HCT116 (cell line): ENCODE results near the gene SLC39A12.

Source experiments
- CBX3 ChIP-seq: IDR thresholded peaks from 2 replicates; pipeline ENCODE4 v1.6.1; 2012; ENCODE audit warnings: low read depth
- CTCF ChIP-seq, 3 experiments: fragments of 200-600 bp in 1 of 3; sonication (generic) in 1 of 3; IDR thresholded peaks in 2 of 3; conservative IDR thresholded peaks in 1 of 3; 2 replicates each; pipeline ENCODE4 v1.5.1; 2012 to 2017; ENCODE audit warnings: low read depth in 2 of 3, low read length in 2 of 3, antibody characterized with exemption in 1 of 3, borderline replicate concordance in 1 of 3, control low read depth in 1 of 3, mild to moderate bottlenecking in 1 of 3, mixed read lengths in 1 of 3, mixed run types in 1 of 3, moderate library complexity in 1 of 3; ENCODE audit not compliant: insufficient read depth in 1 of 3
- EGR1 ChIP-seq: IDR thresholded peaks from 2 replicates; pipeline ENCODE4 v1.6.1; 2012; ENCODE audit warnings: low read depth
- EZH2 ChIP-seq: fragments of 200-600 bp; sonication (generic); IDR thresholded peaks from 2 replicates; pipeline ENCODE4 v1.6.1; 2017; ENCODE audit warnings: antibody characterized with exemption, mixed run types
- MAX ChIP-seq: IDR thresholded peaks from 2 replicates; pipeline ENCODE4 v1.6.1; 2012
- POLR2A ChIP-seq: IDR thresholded peaks from 2 replicates; pipeline ENCODE4 v1.7.0; 2011; ENCODE audit warnings: borderline replicate concordance; ENCODE audit not compliant: insufficient read depth, insufficient read length; ENCODE audit errors: extremely low read depth
- POLR2AphosphoS5 ChIP-seq: IDR thresholded peaks from 2 replicates; pipeline ENCODE4 v1.6.1; 2011; ENCODE audit warnings: mild to moderate bottlenecking, low read depth, low read length, moderate library complexity
- RAD21 ChIP-seq: IDR thresholded peaks from 2 replicates; pipeline ENCODE4 v1.6.1; 2012; ENCODE audit warnings: low read depth, mild to moderate bottlenecking
- REST ChIP-seq: IDR thresholded peaks from 2 replicates; pipeline ENCODE4 v1.6.1; 2012; ENCODE audit warnings: low read depth
- SIN3A ChIP-seq: IDR thresholded peaks from 2 replicates; pipeline ENCODE4 v1.6.1; 2012; ENCODE audit warnings: low read depth
- SP1 ChIP-seq: IDR thresholded peaks from 2 replicates; pipeline ENCODE4 v1.6.1; 2012; ENCODE audit warnings: low read depth
- YY1 ChIP-seq: IDR thresholded peaks from 2 replicates; pipeline ENCODE4 v1.6.1; 2011; ENCODE audit warnings: low read length, low read depth, moderate library complexity, mild to moderate bottlenecking; ENCODE audit not compliant: insufficient replicate concordance; ENCODE audit errors: extremely low read depth
- ZBTB33 ChIP-seq: IDR thresholded peaks from 2 replicates; pipeline ENCODE4 v1.6.1; 2011; ENCODE audit warnings: mild to moderate bottlenecking, low read length, moderate library complexity; ENCODE audit not compliant: insufficient replicate concordance; ENCODE audit errors: extremely low read depth
- ZNF274 ChIP-seq: fragments of 200-500 bp; sonication (Bioruptor generic); IDR thresholded peaks from 2 replicates; pipeline ENCODE4 v1.6.1; 2014; ENCODE audit warnings: mild to moderate bottlenecking, low read depth, low read length, inconsistent platforms

- TF ChIP-seq ZBTB33, result no peak
- TF ChIP-seq CTCF (IDR thresholded peaks at IDR 0.05 in 2 of 3, conservative IDR thresholded peaks at IDR 0.05 in 1 of 3; ENCODE audit: borderline replicate concordance in 1 of 3, insufficient read depth in 1 of 3, low read depth in 2 of 3, low read length in 2 of 3), result no peak
- TF ChIP-seq POLR2AphosphoS5, result no peak
- TF ChIP-seq POLR2A, result no peak
- TF ChIP-seq MAX, result no peak
- no peak for TF ChIP-seq SIN3A
- TF ChIP-seq EGR1, result no peak
- no peak for TF ChIP-seq YY1
- TF ChIP-seq SP1, result no peak
- no peak for TF ChIP-seq CBX3
- no peak for TF ChIP-seq EZH2
- TF ChIP-seq RAD21, result no peak
- TF ChIP-seq REST, result no peak
- TF ChIP-seq ZNF274, result no peak
These were observed 44.1 kb upstream of the SLC39A12 start for GRCh38 chr10:17907641-17908040.
